GM19023 (cell line): Measurements from ENCODE around the gene PRPH2.
"Not testable (repeated sequence)": the region's sequence is repeated elsewhere in the genome, so short reads cannot be mapped to it uniquely, and the experiment has no call there.

Source experiments
- ATAC-seq: cut with Tn5 transposase; IDR thresholded peaks from one replicate; pipeline ENCODE4 v1.9.1; 2021; ENCODE audit warnings: mild to moderate bottlenecking, moderate library complexity; ENCODE audit not compliant: unreplicated experiment

Gene PRPH2

DNA sequence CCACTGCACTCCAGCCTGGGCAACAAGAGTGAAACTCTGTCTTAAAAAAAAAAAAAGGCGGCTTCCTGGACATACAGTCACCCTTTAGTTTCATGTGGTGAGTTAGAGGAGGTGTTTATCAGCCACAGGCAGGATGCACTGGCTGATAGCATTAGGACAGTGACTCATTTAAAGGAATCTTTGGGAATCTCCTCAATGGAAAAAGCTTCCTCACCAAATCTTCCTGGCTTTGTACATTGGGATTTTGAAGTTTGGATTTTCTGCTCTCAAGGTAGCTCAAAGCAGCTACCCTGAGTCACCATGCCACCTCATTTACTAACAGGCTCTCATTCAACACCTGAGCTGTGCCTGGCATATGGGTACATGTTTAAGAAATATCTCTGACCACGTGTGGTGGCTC lies 20.2 kb downstream of the PRPH2 start:
- ATAC-seq = no peak

DNA sequence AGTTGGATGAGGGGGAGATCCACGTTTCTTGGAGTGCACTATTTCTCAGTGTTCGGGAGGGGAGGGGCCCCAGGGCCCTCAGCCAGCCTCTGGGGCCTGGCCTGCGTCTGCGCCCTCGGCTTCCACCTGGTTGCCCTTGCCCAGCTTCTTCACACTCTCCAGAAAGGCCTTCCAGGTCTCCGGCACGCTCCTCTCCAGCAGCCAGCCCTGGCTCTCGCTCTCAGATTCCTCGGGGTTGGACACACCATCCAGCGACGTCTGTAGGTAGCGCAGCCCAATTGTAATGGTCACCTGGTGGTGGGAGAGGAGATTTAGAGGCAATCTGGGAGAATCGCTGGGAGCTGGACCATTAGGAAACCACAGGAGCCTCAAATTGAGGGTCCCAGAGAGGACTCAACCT lies 24.2 kb downstream of the PRPH2 start:
- ATAC-seq = no peak

DNA sequence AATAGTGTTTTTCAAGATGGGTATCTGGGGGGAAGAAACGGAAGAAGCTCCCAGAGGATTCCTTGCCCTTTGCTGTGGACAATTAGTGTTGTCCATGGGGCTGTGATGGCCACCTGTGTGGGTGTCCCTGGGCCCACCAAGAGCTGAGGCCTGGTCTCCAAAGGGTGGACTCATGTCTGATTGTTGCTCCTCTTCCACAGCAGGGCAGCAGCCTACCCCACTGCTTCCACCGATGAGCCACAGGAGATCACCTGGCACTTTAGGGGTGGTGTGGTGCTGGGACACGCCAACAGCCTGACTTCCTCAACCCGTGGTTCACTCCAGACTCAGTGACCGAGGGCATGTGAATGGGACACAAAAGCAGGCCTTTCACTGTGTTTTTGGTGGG lies 25.1 kb downstream of the PRPH2 start:
- ATAC-seq = no peak

DNA sequence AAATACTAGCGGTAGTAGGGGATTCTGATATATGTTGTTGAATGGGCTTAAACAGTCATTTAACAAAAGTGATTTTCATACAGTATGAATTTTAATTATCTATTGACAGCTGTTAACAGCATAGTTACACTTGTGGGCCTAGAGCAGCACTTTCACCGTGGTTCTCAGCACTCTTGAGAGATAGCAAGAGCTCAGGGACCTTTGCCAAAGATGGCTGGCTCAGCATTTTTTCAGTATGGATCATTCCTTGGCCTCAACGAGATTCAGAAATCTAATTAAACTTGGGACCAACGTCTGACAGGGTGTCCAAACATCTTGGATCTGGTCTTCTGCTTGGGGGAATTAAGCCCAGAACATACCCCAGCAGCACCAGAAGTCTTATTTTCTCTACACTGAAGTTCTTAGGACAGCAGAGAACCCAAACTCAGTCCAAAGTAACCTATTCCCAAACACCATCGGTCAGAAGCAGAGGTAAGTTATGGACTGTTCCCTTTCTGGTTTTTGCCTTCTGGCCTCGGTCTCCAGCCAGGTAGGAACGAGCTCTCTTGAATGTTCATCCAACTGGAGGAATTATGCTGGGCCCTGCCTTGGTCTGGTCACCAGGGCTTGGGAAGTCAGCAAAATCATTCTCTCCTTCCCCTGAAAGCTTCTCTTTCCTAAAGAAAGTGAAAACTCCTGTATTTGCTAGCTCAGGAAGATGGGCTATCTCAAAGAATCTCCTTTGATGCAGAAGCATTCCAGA lies 25.7 kb downstream of the PRPH2 start:
- no peak for ATAC-seq

DNA sequence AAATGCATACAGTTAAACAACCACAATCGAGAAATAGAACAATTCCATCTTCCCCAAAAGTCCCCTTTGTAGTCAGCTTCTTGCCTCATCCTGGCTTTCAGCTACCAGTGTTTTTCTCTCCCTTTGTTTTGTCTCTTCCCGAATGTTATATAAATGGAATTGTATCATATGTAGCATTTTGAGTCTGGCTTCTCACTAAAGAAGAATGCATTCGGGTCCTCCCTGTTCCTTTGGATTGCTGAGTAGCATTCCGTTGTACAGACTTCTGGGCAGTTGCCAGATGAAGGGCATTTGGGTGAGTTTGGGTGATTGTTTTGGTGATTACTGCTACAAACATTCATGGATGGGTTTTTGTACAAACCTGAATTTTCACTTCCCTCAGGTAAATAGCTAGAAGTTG lies 27.8 kb downstream of the PRPH2 start:
- ATAC-seq = no peak

DNA sequence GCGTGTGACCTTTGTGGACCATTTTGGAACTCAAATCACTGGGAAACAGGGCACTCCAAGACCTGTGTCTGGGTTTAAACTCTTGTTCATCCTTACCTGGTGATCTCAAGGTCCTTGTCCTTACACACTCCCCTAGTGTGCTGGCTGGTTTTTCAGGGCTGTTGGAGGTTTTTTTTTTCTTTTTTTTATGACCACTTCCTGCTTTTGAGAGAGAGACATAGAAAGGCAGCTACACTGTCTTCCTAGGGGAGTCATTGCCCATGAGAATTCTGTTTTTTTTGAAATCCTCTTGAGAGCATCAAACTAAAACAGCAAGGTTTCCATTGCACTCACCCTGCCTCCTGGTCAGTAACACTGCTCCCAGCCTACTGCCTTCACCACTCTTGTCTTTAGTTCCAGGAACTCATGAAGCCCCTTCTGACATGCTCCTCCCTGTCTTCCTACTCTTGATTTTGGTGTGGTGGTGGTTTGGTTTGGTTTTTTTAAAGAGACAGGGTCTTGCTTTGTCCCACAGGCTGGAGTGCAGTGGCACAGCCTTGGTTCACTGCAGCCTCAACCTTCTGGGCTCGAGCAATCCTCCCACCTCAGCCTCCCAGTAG lies 28.6 kb downstream of the PRPH2 start:
- ATAC-seq = no peak

DNA sequence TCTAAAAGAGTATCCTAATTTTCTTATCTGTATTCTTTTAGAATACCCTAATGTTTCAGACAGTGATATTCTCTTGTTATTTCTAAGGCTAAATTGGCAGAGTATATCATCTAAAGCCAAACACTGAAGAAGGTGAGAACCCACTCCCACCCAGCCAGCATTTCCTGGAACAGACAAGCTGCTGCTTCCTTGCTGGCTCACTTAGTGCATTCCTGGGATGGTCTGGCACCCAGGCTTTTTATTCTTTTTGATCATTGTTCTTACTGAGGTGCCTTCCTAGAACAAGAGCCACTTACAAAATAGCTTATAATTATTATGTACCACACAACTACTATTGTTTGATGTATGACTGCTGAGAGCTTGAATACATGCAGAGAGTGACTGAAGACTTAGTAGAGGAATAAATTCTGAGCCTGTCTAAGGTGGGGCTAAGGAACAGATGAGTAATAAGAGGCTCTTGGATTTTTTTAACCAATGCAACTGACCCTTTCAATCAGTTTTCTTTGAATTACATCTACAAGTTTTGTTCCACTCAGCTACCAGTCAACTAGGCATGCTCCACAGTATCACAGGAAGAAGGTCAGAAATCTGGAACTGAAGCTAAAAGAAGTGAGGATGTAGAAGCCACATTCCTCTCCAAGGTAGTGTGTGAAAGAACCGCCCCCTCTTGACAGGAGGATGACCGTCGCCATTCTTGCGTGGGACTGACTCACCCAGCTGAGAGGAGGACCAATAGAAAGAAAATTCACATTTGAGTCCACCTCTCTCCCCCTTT lies 30.1 kb downstream of the PRPH2 start:
- ATAC-seq = no peak

DNA sequence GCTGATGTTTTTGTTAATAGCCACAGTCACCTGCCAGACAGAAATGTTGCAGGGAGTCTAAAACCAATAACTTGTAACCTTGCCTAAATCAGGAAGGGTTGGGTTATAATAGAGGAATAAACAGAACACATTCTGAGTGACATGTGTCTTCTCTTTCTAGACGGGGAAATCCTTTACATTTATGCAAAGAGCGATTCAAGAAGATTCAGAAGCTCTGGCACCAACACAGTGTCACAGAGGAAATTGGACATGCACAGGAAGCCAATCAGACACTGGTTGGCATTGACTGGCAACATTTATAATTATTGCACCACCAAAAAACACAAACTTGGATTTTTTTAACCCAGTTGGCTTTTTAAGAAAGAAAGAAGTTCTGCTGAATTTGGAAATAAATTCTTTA lies 31.5 kb downstream of the PRPH2 start:
- ATAC-seq = no peak

DNA sequence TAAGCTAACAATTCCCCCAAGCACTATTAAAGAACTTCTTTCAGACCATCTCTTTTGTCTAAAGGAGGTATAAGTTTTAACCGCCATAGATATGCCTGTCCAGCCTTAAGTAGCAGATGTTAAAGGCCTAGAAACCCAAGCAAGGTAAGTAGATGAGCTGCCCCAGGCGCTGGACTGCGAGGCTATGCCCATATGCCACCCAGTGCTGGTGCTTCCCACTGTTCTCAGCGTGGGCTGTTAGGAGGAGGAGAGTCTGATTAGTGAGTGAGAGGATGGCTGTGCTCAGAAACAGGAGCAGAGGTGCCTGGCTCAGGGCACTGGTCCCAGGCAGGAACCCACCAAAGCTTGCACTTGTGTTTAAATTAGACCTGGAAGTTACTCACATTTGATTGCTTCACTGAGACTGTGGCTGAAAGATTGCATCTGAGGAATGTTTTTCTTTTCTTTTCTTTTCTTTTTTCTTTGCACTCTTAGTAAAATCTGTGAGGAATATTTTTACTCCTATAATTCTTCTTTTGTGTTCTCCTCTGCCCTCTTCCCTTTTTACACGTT lies 32.2 kb downstream of the PRPH2 start:
- no peak for ATAC-seq

DNA sequence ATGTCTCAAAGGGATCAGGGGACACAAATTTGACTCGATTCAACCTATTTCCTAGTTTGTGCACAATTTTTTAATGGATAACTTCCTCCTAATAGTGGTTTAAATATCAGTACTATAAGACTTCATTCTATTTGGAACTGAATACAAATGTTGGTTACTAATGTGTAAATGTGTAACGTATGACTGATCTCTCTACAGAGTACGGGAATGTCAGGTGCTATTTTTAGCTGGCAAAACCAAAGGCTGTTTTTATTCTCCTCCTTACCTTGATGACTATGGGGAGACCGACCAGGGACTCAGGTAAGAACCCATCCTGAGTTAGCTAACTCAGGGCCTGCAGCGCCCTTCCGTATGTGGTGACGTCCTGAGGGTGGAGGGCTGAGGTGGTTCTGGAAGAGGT lies 33.0 kb downstream of the PRPH2 start:
- no peak for ATAC-seq

DNA sequence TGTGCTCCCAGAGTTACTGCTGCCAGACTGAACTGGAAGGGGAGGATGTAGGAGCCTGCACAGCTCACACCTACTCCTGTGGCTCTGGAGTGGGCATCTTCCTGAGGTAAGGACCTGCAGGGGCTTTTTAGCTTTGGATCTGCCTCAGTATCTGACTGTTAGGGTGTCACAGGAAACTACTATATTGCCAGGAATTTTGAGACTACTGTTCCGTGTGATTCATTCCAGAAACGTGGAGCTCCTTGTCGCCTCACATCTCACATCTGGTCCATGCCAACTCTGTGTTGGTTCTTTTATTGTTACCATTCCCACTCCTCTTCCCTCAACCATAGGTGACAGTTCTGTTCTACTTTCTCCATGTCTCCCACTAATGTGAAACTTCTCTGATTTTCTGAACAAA lies 34.1 kb downstream of the PRPH2 start:
- no peak for ATAC-seq

DNA sequence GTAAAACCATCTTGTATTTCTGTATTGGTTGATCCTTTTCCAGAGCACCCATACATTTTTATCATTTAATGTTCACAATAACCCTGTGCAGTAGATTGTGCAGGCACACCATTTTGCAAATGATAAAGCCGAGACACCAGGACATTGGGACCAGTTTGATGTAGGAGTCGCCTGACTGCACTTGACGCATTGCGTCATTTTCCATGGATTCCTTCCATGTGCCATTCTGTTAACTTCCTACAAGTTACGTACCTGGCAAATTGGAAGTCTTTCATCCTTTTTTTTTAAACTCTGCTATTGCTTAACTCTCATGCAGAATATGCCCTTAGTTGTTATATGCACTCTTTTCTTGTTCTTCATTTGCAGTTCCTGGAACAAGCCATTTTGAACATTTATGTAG lies 43.0 kb downstream of the PRPH2 start:
- no peak for ATAC-seq

DNA sequence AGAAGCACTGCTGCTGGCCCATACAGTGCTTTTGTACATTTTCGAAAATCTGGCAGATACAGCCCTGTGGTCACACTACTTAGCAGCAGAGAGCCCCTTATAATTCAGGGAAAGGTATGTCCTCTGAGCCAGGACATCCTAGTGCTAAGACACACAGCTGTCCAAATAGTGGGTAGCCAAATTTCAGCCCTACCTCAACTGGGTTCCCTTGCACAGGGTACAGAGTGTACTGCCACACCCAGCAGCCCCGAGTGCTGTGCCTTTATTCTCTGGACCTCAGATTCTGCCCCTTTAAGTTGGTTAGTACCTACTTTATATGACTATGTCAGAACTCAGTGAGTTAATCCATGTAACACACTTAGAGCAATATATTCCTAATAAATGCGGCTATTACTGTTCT lies 47.6 kb downstream of the PRPH2 start:
- no peak for ATAC-seq

DNA sequence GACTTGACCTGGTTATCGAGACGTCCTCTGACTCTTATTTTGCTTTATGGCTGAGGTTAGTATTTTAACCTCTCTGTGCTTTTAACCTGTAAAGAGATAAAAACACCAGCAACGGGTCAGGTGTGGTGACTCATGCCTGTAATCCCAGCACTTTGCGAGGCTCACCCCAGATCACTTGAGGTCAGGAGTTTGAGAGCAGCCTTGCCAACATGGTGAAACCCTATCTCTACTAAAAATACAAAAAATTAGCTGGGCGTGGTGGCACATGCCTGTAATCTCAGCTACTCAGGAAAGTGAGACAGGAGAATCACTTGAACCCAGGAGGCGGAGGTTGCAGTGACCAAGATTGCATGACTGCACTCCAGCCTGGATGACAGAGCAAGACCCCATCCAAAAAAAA lies 48.0 kb downstream of the PRPH2 start:
- ATAC-seq = not testable (repeated sequence)

DNA sequence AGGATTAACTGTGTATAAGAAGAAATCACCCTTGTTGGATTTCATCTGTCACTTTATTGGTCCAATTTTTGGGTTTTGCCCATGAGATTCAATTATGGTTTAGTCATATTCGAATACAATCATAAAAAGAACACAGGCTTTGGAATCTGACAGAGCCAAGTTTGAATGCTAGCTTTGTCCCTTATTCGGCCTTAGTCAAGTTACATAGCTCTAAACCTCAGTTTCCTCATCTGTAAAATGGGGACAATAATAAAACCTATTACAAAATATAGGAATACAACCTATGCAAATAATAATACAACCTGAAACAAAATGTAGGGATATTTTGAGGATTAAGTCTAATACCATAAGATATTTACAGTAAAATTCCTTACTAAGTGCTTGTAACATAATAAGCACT lies 57.7 kb downstream of the PRPH2 start:
- no peak for ATAC-seq

DNA sequence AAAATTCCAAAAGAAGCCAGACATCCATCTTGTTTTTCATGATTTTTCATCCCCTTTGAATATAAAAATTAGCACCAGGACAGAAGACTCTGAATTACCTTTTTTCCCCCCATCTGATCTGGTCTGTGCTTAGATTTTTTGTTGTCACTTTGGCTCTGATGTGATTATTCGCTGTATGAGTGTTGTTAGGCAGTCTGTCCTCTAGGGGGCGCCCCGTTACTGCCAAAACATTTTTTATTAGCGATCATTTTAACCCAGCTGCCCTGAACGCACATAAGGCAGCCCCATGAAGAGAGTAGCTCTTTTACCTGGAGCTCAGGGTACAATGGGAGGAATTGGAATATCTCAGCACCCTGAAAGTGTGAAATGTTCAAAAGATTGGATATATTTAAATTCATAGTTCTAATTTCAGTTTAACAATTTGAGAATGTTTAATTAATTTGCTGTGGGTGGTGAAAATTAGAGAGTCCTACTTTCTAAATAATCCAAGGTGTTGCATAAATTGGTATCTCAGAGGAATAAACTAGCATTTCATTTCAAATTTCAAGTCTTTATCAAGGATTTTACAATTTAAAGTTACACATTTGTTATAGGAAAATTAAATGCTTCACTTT lies 60.8 kb downstream of the PRPH2 start:
- ATAC-seq = no peak

DNA sequence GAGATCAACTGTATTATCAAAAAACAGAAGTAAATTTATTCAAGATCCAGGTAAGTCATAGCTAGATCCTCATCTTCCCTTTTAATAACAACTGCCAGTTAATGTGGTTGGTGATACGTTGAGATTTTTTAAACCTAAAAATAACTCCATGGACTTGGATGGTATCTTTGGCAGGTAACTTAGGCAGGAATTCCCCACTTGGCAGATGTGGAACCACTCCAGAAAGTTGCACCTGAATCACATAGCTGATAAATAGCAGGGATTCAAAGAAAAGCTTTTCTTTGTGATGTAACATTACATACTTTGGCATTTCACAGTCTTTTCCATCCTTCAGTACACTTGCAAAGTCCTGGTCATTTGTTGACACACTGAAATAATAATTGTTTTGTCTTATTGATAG lies 62.6 kb downstream of the PRPH2 start:
- no peak for ATAC-seq

DNA sequence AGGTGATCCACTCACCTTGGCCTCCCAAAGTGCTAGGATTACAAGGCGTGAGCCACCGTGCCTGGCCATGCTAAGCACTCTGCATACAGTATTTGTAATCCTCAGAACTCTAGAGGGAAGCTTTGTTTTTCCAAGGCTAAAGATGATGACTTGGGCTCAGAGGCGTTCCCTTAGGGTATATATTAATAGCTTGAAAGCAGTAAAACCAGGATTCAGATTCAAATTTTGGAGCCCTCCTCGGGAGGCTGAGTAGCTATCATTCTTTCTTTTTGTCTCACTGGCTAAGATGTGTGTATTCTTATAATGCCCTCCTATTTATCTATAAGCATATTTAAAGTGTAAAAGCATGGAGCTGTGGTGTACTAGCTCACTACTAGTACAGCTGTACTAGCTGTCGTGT lies 68.5 kb downstream of the PRPH2 start:
- ATAC-seq = no peak

DNA sequence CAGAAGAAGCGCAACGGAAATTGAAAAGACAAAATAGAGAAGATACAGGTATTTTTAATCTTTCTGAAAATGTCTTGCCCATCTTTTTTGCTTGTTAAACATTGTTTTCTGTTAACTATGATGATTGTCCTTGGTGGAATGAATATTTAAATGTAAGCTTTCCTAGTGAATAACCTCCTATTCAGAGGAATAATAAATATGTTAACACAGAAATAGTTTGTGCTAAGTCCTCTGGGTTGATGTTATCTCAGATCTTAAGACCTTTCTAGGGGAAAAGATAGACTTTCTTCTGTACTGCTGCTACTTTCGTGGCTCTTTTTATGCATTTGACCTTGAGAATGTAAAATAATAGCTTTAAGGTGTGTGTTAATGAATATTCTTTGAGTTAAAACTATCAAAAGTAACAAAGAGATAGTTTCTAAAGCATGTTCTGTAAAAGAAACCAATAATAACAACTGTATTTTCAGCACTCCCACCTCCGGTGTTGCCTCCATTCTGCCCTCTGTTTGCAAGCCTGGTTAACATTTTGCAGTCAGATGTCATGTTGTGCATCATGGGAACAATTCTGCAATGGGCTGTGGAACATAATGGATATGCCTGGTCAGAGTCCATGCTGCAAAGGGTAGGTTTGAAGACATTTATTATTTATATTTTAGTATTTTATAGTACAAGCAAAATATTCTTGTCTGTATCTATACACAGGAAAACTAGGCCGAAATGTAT lies 70.2 kb downstream of the PRPH2 start:
- no peak for ATAC-seq
